HT-29 (cell line): ENCODE results near the gene MCU. TPM values are rescaled to one million over a fixed set of nuclear protein-coding genes. Genes with fewer than 3 reads are reported as not detected.
"Not testable (repeated sequence)": the region's sequence is repeated elsewhere in the genome, so short reads cannot be mapped to it uniquely, and the experiment has no call there.

Experiments
- DNase-seq: peaks from one replicate; pipeline ENCODE4 v3.0.0-alpha.2; 2015; ENCODE audit warnings: low spot score
- total RNA-seq: library from RNA; depleted of rRNA; stranded (reverse); fragments of >200 nt; shearing (Covaris generic); gene quantifications from 2 replicates; pipeline ENCODE4 v1.2.3, GENCODE V29; 2014

Gene MCU
- total RNA-seq, 1 experiment from 2014 or later: 23.0 TPM

DNA sequence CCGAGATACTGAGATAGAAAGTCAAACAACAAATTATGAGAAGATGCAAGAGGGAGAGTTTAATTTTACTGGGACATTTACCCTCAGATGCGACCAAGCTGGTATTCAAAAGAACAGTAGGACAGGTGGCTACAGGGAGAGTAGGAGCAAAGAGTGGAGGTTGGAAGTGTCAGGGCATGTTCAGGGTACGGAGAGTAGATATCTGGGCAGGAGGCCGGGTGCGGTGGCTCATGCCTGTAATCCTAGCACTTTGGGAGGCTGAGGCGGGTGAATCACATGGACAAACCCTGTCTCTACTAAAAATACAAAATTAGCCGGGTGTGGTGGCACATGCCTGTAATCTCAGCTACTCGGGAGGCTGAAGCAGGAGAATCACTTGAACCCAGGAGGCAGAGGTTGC, 5.5 kb upstream of the MCU start:
- not testable (repeated sequence) for DNase-seq

- no peak for DNase-seq
Measured at GRCh38 chr10:72687035-72687434, 4.9 kb upstream of the MCU start.

DNA sequence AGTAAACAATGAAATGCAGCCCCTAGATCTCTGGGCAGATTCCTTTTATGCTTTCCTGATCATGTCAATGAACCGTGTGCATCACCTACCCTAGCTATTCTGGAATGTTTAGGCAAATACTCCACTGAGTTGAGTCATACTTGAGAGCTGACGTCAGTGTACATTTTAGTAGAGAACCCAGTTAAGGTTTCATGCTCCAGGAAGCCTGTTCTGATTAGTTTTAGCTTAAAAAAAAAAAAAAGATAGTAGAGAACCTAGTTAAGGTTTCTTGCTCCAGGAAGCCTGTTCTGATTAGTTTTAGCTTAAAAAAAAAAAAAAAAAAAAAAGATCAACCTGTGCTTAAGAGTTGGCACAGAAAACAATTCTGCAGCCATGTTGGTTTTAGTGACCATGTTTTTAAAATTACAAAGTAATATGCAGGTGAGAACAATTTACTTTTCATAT, 3.7 kb upstream of the MCU start:
- DNase-seq: peak; percentile 60

- no peak for DNase-seq
Measured at GRCh38 chr10:72689660-72690059, 2.3 kb upstream of the MCU start.

DNA sequence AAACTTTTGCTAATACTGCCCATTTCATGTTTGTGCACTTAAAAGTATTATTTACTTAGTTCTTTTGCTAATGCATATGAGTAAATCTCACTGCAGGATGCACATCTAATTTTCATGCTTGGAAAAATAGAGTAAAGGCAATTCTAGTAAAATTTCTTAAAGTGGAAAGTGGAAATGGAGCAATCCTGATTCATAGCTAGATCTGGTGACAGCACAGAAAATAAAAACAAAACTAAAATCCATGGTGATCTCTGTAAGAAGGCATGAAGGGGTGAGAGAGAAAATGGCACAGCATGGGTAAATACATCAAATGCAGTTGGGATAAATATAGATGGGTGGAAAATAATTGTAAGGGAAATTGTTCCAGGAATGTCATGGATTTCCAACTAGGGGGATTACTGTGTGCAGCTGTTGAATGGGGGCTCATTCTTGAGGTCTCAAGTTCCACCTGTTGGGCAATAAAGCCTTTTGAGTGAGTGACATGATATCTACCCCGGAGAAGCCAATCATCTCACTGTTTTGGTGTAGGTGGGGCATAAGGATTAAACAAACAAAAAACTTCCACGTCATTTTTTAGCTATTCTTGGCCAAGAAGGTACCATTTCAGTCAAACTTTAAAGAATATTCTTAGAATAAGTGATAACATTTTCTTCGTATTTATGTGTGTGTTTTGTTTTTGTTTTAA, 1.7 kb upstream of the MCU start:
- no peak for DNase-seq

DNA sequence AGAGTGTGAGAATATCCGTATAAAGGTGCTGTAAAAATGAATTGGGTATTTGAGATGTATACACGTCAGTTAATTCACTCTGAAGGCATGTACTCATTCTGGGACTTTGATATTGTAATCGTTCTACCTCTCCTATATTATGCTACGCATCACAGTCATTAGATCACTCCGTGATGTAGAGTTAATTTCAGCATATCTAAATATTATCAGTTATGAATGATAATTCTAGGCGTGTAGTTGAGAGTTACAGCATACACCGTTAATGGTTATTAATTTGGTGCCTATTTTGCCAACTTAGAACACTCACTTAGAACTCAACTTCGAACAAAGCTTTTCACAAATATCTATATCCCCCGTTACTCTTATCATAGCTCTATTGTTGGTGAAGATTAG, 477 bp upstream of the MCU start:
- no peak for DNase-seq

DNA sequence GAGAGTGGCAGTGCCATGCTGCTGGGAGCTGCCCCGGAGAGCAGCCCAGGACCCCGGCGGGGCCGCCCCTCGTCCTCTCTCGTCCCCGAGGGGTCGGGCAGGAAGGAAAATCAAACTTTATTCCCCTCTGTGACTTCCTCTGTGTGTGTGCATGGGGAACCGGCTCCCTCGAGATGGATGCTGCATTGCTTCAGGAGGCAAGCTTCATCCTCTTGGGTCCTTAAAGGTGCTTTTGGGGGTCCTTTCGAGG, 726 bp downstream of the MCU start:
- DNase-seq: no peak

DNA sequence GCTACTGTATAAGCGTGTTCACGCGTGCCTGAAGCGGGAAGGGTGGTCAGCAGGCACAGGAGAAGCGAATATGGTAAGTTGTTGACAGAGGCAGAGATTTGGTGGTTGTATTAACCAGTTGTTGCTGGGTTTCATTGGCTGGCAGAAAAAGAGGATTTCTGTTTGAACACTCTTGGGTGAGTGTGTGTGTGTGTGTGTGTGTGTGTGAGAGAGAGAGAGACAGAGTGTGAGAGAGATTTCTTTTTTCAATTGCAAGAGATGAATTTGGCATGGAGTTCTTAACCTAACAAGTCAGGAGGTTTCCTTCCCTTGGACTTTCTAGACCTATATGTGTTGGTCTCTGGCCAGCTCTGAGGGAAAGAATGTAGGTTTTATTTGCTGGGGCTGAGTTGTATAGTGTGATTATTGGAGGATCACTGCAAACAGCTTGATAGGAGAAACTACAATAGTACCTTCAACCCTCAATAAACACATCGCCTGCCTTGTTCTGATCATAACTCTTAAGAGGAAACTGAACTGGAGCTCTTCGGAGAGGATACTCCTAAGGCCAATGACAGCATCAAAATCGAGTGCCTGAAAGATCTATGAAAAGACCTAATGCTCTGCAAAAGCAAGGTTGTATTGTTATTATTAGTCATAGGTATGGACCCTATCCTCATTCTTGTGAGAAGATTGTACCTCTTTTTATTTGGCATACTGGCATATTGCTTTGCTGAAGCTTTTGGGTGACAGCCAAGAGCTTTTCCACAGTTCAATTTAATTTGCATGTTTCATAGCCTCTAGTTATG, 1.2 kb downstream of the MCU start:
- DNase-seq: peak; percentile 52

DNA sequence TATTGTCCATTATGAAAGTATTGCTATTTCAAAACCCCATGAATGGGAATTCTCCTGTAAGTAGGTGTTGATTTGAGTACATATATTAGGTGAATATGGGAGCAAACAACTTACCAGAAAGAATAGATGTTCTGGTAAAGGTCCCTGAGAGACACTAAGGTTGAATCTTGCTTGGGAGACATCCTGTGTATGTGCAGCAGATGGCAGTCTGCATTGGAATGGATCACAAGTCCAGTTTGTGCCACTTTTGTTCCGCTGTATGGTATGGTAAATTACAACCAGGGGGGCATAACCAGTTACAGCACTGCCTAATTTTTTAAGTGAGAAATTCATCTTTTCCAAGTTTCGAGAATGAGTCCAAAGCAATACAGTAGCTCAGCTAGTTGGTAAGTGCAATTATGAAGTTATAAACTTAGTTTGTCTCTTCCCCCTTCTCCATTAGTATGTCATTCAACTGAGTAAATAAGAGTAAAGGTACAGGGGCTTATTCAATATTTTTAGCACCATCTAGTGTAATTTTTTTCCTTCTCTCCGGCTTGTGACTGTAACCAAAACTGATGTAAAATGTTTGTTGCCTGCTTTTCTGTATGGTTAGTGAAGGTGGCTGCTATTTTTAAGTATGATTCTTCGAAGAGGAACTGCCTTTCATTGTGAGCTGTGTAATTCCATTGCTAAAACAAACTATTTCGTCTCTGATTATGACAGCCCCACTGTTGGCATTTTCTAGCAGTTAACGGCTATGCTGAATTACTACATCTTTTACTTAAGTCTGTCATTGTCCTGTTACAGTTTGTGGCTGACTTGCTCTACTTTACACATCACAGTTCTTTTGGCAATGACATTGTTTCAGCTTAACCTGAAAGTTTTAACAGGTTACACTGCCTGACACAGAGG, 2.8 kb downstream of the MCU start:
- DNase-seq: peak; percentile 54

DNA sequence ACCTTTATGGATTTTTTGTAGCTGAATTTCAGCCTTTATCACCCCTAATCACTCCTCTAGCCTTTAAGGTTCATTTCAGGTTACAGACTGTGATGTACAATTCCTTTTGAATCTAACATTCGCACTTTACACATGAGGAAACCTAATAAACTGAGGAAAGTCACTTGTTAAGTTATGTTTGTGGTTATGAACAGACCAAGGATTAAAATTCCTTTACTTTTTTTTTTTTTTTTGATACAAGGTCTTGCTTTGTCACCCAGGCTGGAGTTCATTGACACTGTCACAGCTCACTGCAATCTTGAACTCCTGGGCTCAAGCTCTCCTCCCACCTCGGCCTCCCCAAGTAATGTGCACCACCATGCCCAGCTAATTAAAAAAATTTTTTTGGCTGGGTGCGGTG, 3.6 kb downstream of the MCU start:
- no peak for DNase-seq

- no peak for DNase-seq
Measured at GRCh38 chr10:72697716-72698115, 5.8 kb downstream of the MCU start.

DNA sequence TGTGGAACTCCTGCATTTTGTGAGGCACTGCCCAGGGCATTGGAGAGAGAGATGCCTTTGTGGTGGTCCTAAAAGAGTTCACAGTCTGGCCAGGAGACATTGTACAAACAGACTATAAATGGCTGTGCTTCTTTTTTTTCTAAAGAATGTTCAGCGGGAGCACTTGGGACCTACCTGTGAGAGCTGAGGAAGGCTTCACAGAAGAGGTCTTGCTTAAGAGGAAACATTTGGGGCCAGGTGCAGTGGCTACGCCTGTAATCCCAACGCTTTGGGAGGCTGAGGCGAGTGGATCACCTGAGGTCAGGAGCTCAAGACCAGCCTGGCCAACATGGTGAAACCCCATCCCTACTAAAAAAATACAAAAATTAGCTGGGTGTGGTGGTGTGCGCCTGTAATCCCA, 10.5 kb downstream of the MCU start:
- DNase-seq: not testable (repeated sequence)

DNA sequence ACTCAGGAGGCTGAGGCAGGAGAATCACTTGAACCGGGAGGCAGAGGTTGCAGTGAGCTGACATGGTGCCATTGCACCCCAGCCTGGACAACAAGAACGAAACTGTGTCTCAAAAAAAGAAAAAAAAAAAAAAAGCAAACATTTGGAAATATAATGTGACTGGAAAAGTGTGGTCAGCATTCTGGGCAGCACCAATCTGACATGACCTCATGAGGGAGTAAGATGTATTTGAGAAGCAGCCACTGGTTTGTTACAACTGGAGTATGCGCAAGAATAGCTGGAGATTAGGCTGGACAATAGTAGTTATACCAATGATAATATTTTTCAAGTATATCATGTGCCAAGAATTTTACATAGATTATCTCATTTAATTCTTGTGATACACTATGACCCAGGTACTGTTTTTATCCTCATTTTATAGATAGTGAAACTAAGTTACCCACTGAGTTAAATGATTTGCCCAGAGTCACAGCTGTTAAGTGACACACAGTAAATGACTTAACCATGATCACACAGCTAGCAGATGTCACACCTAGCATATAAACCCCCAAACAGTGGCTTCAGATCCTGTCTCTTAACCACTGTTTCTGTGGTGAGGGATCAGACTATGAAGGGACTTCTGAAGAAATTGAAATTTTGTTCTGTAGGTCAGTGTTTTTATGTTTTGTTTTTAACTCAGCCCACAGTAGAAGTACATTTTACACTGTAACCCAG, 11.1 kb downstream of the MCU start:
- DNase-seq: no peak

GRCh38 chr10:72704117-72704516, 12.2 kb downstream of the MCU start:
- DNase-seq: no peak

GRCh38 chr10:72709041-72709440, 17.1 kb downstream of the MCU start:
- DNase-seq: no peak

GRCh38 chr10:72712136-72712535, 20.2 kb downstream of the MCU start:
- DNase-seq: no peak

DNA sequence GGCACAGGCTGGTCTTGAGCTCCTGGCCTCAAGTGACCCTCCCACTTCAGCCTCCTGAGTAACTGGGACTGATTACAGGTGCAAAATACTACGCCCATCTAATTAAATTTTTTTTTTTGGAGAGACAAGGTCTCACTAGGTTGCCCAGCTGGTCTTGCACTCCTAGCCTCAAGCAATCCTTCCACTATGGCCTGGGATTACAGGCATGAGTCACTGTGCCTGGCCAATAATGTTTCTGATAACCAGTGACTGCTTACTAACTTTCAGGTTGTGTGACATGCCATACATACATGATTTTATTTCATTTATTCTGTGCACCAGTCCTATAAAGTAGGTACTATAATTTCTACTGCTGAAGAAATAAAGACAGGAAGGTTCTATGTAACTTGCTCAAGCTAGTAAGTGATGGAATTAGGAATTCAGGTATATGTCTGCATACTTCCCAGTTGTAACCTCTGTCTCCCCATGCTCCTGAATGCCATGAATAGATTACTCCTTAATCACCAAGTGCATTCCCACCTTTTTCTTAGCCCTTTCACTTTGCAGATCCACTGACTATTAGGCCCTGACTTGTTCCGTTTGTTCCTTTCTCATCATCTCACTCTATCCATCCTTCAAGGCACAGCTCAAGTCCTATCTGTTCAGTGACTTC, 28.1 kb downstream of the MCU start:
- peak; percentile 19 for DNase-seq

GRCh38 chr10:72720814-72721660, 29.1 kb downstream of the MCU start:
- no peak for DNase-seq

DNA sequence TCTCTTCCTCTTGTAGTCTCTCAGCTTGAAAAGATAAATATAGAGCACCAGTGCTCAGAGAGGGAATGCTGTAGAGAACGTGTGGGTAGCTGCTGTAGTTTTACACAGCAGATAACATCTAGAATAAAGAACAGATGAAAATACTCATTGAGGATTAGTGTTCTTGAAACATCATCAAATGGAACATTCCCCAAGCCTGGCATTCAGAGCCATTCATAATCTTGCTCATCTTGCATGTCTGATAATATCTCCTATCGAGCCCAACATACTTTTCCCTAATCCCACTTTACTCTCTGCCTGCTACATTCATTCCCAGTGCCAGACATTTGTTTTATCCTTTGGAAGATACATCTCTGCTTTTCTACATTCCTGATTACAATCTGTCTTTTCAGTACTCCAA, 35.2 kb downstream of the MCU start:
- DNase-seq: no peak

GRCh38 chr10:72728462-72728861, 36.5 kb downstream of the MCU start:
- DNase-seq: no peak
